Peyer's patch (tissue), 4 donors: ENCODE results near the gene CSGALNACT2.

ENCODE experiments used
- POLR2A ChIP-seq, 2 donors: fragments of 450-650 bp; IDR thresholded peaks; one replicate each; pipeline ENCODE4 v1.5.1; 2017; ENCODE audit warnings: antibody characterized with exemption in 2 of 2, mild to moderate bottlenecking in 2 of 2, moderate library complexity in 2 of 2
- TF ChIP-seq, protein P1 (sequence below), 6 experiments: fragments of 450-650 bp in 4 of 6; fragments of 200-600 bp in 2 of 6; sonication (generic) in 1 of 6; IDR thresholded peaks; one replicate each; pipeline ENCODE4 v1.5.1; 2017 to 2019; ENCODE audit warnings: antibody characterized with exemption in 6 of 6, mild to moderate bottlenecking in 3 of 6, moderate library complexity in 1 of 6

DNA sequence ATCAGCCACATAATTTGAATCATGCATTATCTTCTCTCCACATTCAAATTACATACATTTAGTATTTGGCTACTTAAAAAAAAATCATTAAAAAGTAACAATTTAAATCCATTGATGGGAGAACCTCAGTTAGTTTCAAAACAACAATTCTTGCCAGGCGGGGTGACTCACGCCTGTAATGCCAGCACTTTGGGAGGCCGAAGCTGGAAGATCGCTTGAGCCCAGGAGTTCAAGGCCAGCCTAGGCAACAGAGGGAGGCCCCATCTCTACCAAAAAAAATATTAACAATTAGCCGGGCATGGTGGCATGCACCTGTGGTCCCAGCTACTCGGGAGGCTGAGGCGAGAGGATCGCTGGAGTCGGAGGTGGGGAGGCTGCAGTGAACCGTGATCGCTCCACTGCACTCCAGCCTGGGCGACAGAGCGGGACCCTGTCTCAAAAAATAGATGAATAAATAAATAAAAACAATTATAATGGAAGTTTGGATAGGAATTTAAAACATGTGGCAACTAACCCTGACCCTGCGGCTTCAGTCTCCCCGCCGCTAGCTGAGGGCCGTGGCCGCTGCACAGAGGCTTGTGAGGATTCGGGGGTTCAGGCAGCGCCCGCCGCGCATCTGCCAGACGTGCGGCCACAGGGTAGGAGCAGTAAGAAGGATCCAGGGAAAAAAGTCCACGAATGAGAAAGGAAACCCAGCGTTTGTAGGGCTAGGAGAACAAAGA, 1.1 kb upstream of the CSGALNACT2 start:
- TF ChIP-seq, protein P1, sequence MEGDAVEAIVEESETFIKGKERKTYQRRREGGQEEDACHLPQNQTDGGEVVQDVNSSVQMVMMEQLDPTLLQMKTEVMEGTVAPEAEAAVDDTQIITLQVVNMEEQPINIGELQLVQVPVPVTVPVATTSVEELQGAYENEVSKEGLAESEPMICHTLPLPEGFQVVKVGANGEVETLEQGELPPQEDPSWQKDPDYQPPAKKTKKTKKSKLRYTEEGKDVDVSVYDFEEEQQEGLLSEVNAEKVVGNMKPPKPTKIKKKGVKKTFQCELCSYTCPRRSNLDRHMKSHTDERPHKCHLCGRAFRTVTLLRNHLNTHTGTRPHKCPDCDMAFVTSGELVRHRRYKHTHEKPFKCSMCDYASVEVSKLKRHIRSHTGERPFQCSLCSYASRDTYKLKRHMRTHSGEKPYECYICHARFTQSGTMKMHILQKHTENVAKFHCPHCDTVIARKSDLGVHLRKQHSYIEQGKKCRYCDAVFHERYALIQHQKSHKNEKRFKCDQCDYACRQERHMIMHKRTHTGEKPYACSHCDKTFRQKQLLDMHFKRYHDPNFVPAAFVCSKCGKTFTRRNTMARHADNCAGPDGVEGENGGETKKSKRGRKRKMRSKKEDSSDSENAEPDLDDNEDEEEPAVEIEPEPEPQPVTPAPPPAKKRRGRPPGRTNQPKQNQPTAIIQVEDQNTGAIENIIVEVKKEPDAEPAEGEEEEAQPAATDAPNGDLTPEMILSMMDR (IDR thresholded peaks at IDR 0.05) = no peak
- TF ChIP-seq POLR2A (IDR thresholded peaks at IDR 0.05) = no peak
